ENCODE results near the gene CNR1. TPM values are rescaled to one million over a fixed set of nuclear protein-coding genes. Genes with fewer than 3 reads are reported as not detected.
"Not testable (repeated sequence)": the region's sequence is repeated elsewhere in the genome, so short reads cannot be mapped to it uniquely, and the experiment has no call there.

CNR1 gene
- total and polyA plus RNA-seq, 4 donors = 0.85 to 18.3 (median 5.5) TPM

- no peak for DNase-seq
- H3K27me3 ChIP-seq (ENCODE audit: control insufficient read depth in 3 of 3, insufficient read depth in 3 of 3, low read length in 2 of 3) = no peaks in the 10 kb centered on the region
- TF ChIP-seq CTCF (IDR thresholded peaks at IDR 0.05; ENCODE audit: control extremely low read depth, extremely low read depth) = no peak
- no peak overlapping the region for H3K27ac ChIP-seq (ENCODE audit: low read depth in 1 of 2, low read length in 1 of 2)
- H3K4me3 ChIP-seq = no peak overlapping the region
- 65 to 80% methylated on average over 4 of the region's 4 CpGs for WGBS, 2 donors
- ATAC-seq (ENCODE audit: insufficient read depth, low FRiP score) = no peak
- peaks cover 0 to 4% (median 2%) of the 10 kb centered on the region in 4 donors for H3K9me3 ChIP-seq (ENCODE audit: control insufficient read depth in 4 of 4, insufficient read depth in 3 of 4, low read length in 3 of 4)
- H3K9ac ChIP-seq (ENCODE audit: insufficient read depth in 1 of 2, low read length in 2 of 2) = no peak overlapping the region
- no peaks in the 10 kb centered on the region for H3K4me1 ChIP-seq (ENCODE audit: control insufficient read depth in 5 of 5, insufficient read depth in 5 of 5, low read length in 5 of 5)
- no peaks in the 10 kb centered on the region for H3K36me3 ChIP-seq (ENCODE audit: control insufficient read depth in 4 of 4, insufficient read depth in 4 of 4, low read length in 4 of 4)
These were observed 42.6 kb upstream of the CNR1 start for GRCh38 chr6:88208726-88209125.

- H3K9me3 ChIP-seq (ENCODE audit: control insufficient read depth in 4 of 4, insufficient read depth in 3 of 4, low read length in 3 of 4); H3K27me3 ChIP-seq (ENCODE audit: control insufficient read depth in 3 of 3, insufficient read depth in 3 of 3, low read length in 2 of 3); H3K4me1 ChIP-seq (ENCODE audit: control insufficient read depth in 5 of 5, insufficient read depth in 5 of 5, low read length in 5 of 5); H3K9ac ChIP-seq (ENCODE audit: insufficient read depth in 1 of 2, low read length in 2 of 2); H3K4me3 ChIP-seq; H3K27ac ChIP-seq (ENCODE audit: low read depth in 1 of 2, low read length in 1 of 2); ATAC-seq (ENCODE audit: insufficient read depth, low FRiP score); H3K36me3 ChIP-seq (ENCODE audit: control insufficient read depth in 4 of 4, insufficient read depth in 4 of 4, low read length in 4 of 4); DNase-seq: not testable (repeated sequence)
These were observed 35.6 kb upstream of the CNR1 start for GRCh38 chr6:88201734-88202133.

- H3K36me3 ChIP-seq (ENCODE audit: control insufficient read depth in 4 of 4, insufficient read depth in 4 of 4, low read length in 4 of 4) = no peaks in the 10 kb centered on the region
- H3K9me3 ChIP-seq (ENCODE audit: control insufficient read depth in 4 of 4, insufficient read depth in 3 of 4, low read length in 3 of 4) = no peaks in the 10 kb centered on the region
- ATAC-seq (ENCODE audit: insufficient read depth, low FRiP score) = no peak
- H3K4me1 ChIP-seq (ENCODE audit: control insufficient read depth in 5 of 5, insufficient read depth in 5 of 5, low read length in 5 of 5) = no peaks in the 10 kb centered on the region
- no peak for DNase-seq
- no peaks in the 10 kb centered on the region for H3K27me3 ChIP-seq (ENCODE audit: control insufficient read depth in 3 of 3, insufficient read depth in 3 of 3, low read length in 2 of 3)
- WGBS, 2 donors = 90 to 96% methylated on average over 4 of the region's 4 CpGs
- no peak overlapping the region for H3K27ac ChIP-seq (ENCODE audit: low read depth in 1 of 2, low read length in 1 of 2)
- no peak overlapping the region for H3K4me3 ChIP-seq
- no peak overlapping the region for H3K9ac ChIP-seq (ENCODE audit: insufficient read depth in 1 of 2, low read length in 2 of 2)
- TF ChIP-seq CTCF (IDR thresholded peaks at IDR 0.05; ENCODE audit: control extremely low read depth, extremely low read depth) = no peak
These were observed 18.8 kb upstream of the CNR1 start for GRCh38 chr6:88184921-88185320.

GRCh38 chr6:88183471-88183870, 17.3 kb upstream of the CNR1 start:
- Histone ChIP-seq H3K36me3 (ENCODE audit: control insufficient read depth in 4 of 4, insufficient read depth in 4 of 4, low read length in 4 of 4) (no peaks in the 10 kb centered on the region), H3K27ac (ENCODE audit: low read depth in 1 of 2, low read length in 1 of 2) (no peak overlapping the region), H3K4me1 (ENCODE audit: control insufficient read depth in 5 of 5, insufficient read depth in 5 of 5, low read length in 5 of 5) (no peaks in the 10 kb centered on the region), H3K27me3 (ENCODE audit: control insufficient read depth in 3 of 3, insufficient read depth in 3 of 3, low read length in 2 of 3) (no peaks in the 10 kb centered on the region), H3K4me3 (no peak overlapping the region), H3K9ac (ENCODE audit: insufficient read depth in 1 of 2, low read length in 2 of 2) (no peak overlapping the region), H3K9me3 (ENCODE audit: control insufficient read depth in 4 of 4, insufficient read depth in 3 of 4, low read length in 3 of 4) (no peaks in the 10 kb centered on the region)
- no peak for ATAC-seq (ENCODE audit: insufficient read depth, low FRiP score)
- no peak for DNase-seq
- WGBS, 2 donors = 72 to 80% methylated on average over 2 of the region's 2 CpGs
- no peak for TF ChIP-seq CTCF (IDR thresholded peaks at IDR 0.05; ENCODE audit: control extremely low read depth, extremely low read depth)
